NB4 (cell line): ENCODE data around the gene ATP10B.

Source experiments
- MYC ChIP-seq: IDR thresholded peaks from 2 replicates; pipeline ENCODE4 v1.6.1; 2011; ENCODE audit warnings: low read depth, low read length
- POLR2A ChIP-seq: IDR thresholded peaks from 2 replicates; pipeline ENCODE4 v1.6.1; 2011; ENCODE audit warnings: mild to moderate bottlenecking; ENCODE audit not compliant: insufficient read length; ENCODE audit errors: extremely low read depth
- TF ChIP-seq, protein P1 (sequence below): IDR thresholded peaks from 2 replicates; pipeline ENCODE4 v1.6.1; 2011; ENCODE audit warnings: low read depth, low read length
- TF ChIP-seq, protein P2 (sequence below): IDR thresholded peaks from one replicate; pipeline ENCODE4 v1.5.1; 2012; ENCODE audit warnings: low read depth, low read length

- TF ChIP-seq, protein P1, sequence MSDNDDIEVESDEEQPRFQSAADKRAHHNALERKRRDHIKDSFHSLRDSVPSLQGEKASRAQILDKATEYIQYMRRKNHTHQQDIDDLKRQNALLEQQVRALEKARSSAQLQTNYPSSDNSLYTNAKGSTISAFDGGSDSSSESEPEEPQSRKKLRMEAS: no peak
- TF ChIP-seq, protein P2, sequence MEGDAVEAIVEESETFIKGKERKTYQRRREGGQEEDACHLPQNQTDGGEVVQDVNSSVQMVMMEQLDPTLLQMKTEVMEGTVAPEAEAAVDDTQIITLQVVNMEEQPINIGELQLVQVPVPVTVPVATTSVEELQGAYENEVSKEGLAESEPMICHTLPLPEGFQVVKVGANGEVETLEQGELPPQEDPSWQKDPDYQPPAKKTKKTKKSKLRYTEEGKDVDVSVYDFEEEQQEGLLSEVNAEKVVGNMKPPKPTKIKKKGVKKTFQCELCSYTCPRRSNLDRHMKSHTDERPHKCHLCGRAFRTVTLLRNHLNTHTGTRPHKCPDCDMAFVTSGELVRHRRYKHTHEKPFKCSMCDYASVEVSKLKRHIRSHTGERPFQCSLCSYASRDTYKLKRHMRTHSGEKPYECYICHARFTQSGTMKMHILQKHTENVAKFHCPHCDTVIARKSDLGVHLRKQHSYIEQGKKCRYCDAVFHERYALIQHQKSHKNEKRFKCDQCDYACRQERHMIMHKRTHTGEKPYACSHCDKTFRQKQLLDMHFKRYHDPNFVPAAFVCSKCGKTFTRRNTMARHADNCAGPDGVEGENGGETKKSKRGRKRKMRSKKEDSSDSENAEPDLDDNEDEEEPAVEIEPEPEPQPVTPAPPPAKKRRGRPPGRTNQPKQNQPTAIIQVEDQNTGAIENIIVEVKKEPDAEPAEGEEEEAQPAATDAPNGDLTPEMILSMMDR: no peak
- no peak for TF ChIP-seq POLR2A
- TF ChIP-seq MYC: no peak
These were observed 186.6 kb downstream of the ATP10B start for GRCh38 chr5:160665460-160665859.
